ENCODE results near the gene LGALS8. TPM values are rescaled to one million over a fixed set of nuclear protein-coding genes. Genes with fewer than 3 reads are reported as not detected.

LGALS8 gene
- total RNA-seq, 1 experiment from 2014 or later, result 30.7 TPM

DNA sequence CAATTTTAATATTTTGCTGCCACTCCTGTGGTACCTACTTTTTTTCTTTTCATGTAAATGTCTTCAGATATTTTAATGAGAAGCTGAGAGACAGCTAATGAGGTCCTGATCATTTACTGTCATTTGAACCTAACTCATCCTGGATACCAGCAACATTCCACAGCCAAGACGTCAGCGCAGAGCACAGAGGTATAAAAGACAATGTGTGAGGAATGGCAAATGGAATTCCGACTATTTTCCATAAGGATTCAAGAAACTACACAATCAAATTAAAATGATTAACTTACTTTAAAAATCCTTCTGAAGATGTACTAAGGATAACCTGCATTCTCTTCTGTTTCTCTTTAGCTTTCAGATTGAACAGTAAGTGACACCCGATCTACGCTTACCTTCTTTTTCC is 41.7 kb downstream of the LGALS8 start:
- H3K27ac ChIP-seq (ENCODE audit: low read depth, low read length), result no peak overlapping the region
- POLR2A ChIA-PET, result no interaction called here
- ATAC-seq, result no peak
- peaks cover 34 to 58% of the 10 kb centered on the region in 2 experiments for H3K36me3 ChIP-seq (ENCODE audit: control insufficient read depth in 1 of 2, insufficient read depth in 2 of 2, low read length in 2 of 2)
- no peaks in the 10 kb centered on the region for H3K9me2 ChIP-seq (ENCODE audit: insufficient read depth)
- no peak overlapping the region for H3K9ac ChIP-seq (ENCODE audit: low read length)
- H3K4me1 ChIP-seq (ENCODE audit: control insufficient read depth in 1 of 2, insufficient read depth in 2 of 2, low read length in 2 of 2), result no peaks in the 10 kb centered on the region
- intact Hi-C loops (cut with micrococcal nuclease), result no loop called here
- H3K79me2 ChIP-seq (ENCODE audit: insufficient read depth, low read length), result no peaks in the 10 kb centered on the region
- no peak overlapping the region for H3K4me2 ChIP-seq (ENCODE audit: low read length)
- CTCF ChIA-PET, result no interaction called here
- no peaks in the 10 kb centered on the region for H4K20me1 ChIP-seq (ENCODE audit: insufficient read depth)
- no peak overlapping the region for H3K4me3 ChIP-seq (replicated peaks in 1 of 2; ENCODE audit: low read depth in 1 of 2, low read length in 2 of 2)
- RAD21 ChIA-PET (ENCODE audit: low non-redundant PET in 1 of 2, low total read pairs in 2 of 2, uncharacterized antibody in 2 of 2, unreplicated experiment in 2 of 2), result no interaction called here
- no peaks in the 10 kb centered on the region for H3K9me3 ChIP-seq (ENCODE audit: control insufficient read depth in 1 of 2, insufficient read depth in 1 of 2, low read depth in 1 of 2, low read length in 2 of 2)
- H2AFZ ChIP-seq (ENCODE audit: low read depth, low read length, poor library complexity, severe bottlenecking), result no peak overlapping the region
- BruUV-seq (replicated peaks), result no TSS peak
- TF ChIP-seq CBX3 (IDR thresholded peaks at IDR 0.05; ENCODE audit: low read depth) (no peak), ZFX (IDR thresholded peaks at IDR 0.05) (no peak), POLR2AphosphoS5 (IDR thresholded peaks at IDR 0.05; ENCODE audit: low read depth, low read length) (no peak), ZNF274 (IDR thresholded peaks at IDR 0.05; ENCODE audit: low read depth, low read length) (no peak), POLR2A (IDR thresholded peaks at IDR 0.05; ENCODE audit: borderline replicate concordance, extremely low read depth, insufficient read depth, insufficient read length) (no peak), RAD21 (IDR thresholded peaks at IDR 0.05; ENCODE audit: low read depth) (no peak), FOSL1 (IDR thresholded peaks at IDR 0.05; ENCODE audit: low read depth) (no peak), TCF7L2 (IDR thresholded peaks at IDR 0.05; ENCODE audit: borderline replicate concordance, extremely low read depth, insufficient read depth, insufficient read length) (no peak), YY1 (IDR thresholded peaks at IDR 0.05; ENCODE audit: extremely low read depth, insufficient replicate concordance, low read depth, low read length) (no peak)
- TF ChIP-seq, protein P1, sequence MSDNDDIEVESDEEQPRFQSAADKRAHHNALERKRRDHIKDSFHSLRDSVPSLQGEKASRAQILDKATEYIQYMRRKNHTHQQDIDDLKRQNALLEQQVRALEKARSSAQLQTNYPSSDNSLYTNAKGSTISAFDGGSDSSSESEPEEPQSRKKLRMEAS (IDR thresholded peaks at IDR 0.05), result no peak
- TF ChIP-seq, protein P2, sequence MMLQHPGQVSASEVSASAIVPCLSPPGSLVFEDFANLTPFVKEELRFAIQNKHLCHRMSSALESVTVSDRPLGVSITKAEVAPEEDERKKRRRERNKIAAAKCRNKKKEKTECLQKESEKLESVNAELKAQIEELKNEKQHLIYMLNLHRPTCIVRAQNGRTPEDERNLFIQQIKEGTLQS (IDR thresholded peaks at IDR 0.05), result no peak
- no peak for DNase-seq (ENCODE audit: low read depth, low spot score)
- no peaks in the 10 kb centered on the region for H3K27me3 ChIP-seq (ENCODE audit: insufficient read depth, low read length)
